ENCODE data around the gene REXO2.

The REXO2 gene

GRCh38 chr11:114440971-114441763 is 1.9 kb downstream of the REXO2 start:
- no peak for DNase-seq

- DNase-seq, result no peak
Measured at GRCh38 chr11:114441921-114442320, 2.7 kb downstream of the REXO2 start.

- no peak for DNase-seq
Measured at GRCh38 chr11:114442536-114442935, 3.3 kb downstream of the REXO2 start.

- DNase-seq, result no peak
Measured at GRCh38 chr11:114447444-114447843, 8.2 kb downstream of the REXO2 start.

- DNase-seq, result no peak
Measured at GRCh38 chr11:114447892-114448291, 8.6 kb downstream of the REXO2 start.

- no peak for DNase-seq
Measured at GRCh38 chr11:114448749-114449482, 9.6 kb downstream of the REXO2 start.

GRCh38 chr11:114449845-114450244 is 10.6 kb downstream of the REXO2 start:
- no peak for DNase-seq

- no peak for DNase-seq
Measured at GRCh38 chr11:114452399-114452798, 13.1 kb downstream of the REXO2 start.

- DNase-seq, result no peak
Measured at GRCh38 chr11:114463999-114464398, 24.7 kb downstream of the REXO2 start.

- DNase-seq, result no peak
Measured at GRCh38 chr11:114466742-114467141, 27.5 kb downstream of the REXO2 start.

- no peak for DNase-seq
Measured at GRCh38 chr11:114472661-114473060, 33.4 kb downstream of the REXO2 start.

GRCh38 chr11:114478001-114478410 is 38.7 kb downstream of the REXO2 start:
- DNase-seq, result no peak

- DNase-seq, result no peak
Measured at GRCh38 chr11:114478768-114479167, 39.5 kb downstream of the REXO2 start.

- no peak for DNase-seq
Measured at GRCh38 chr11:114479331-114479730, 40.1 kb downstream of the REXO2 start.

GRCh38 chr11:114482114-114482513 is 42.8 kb downstream of the REXO2 start:
- DNase-seq, result no peak

- no peak for DNase-seq
Measured at GRCh38 chr11:114483929-114484328, 44.7 kb downstream of the REXO2 start.

GRCh38 chr11:114496915-114497314 is 57.6 kb downstream of the REXO2 start:
- no peak for DNase-seq

GRCh38 chr11:114499756-114500155 is 60.5 kb downstream of the REXO2 start:
- no peak for DNase-seq

Data from CD4-positive, alpha-beta T cell treated with Interleukin-4 for 4 hours (primary cell).